Stimulated activated CD4-positive, alpha-beta T cell treated with anti-CD3 and anti-CD28 coated beads, Interleukin-4, amount 100 ng/mL, for 4 hours (primary cell): ENCODE results near the gene OR2AG2.
A peak's percentile ranks its signal among the peaks of the same experiment; 100 is the strongest.
"Not testable (repeated sequence)": the region's sequence is repeated elsewhere in the genome, so short reads cannot be mapped to it uniquely, and the experiment has no call there.

Experiments used
- DNase-seq, 2 experiments: peaks; one replicate each; pipeline ENCODE4 v3.0.0-alpha.2; 2020

OR2AG2 gene

GRCh38 chr11:6771926-6772893 lies at the start of gene OR2AG2:
TSS of gene OR2AG2 (minus strand) at chr11:6771976. CDS start at chr11:6768957, 3,019 bp downstream.
- DNase-seq = no peak

GRCh38 chr11:6818967-6819366 lies 47.2 kb upstream of the OR2AG2 start:
- DNase-seq = no peak

GRCh38 chr11:6817694-6818093 lies 45.9 kb upstream of the OR2AG2 start:
- DNase-seq = no peak

- no peak for DNase-seq
Observed at GRCh38 chr11:6813656-6814055, 41.9 kb upstream of the OR2AG2 start.

GRCh38 chr11:6812390-6813005 lies 40.7 kb upstream of the OR2AG2 start:
- DNase-seq = peak in 1 of 2 experiments; percentile 14

- DNase-seq = not testable (repeated sequence)
Observed at GRCh38 chr11:6801075-6801474, 29.3 kb upstream of the OR2AG2 start.

- no peak for DNase-seq
Observed at GRCh38 chr11:6799402-6799801, 27.6 kb upstream of the OR2AG2 start, which contains the start of gene OR6A2. TSS of gene OR6A2 (minus strand) at chr11:6799689. CDS start at chr11:6795708, 3,981 bp downstream.

GRCh38 chr11:6794639-6795038 lies 22.9 kb upstream of the OR2AG2 start:
- DNase-seq = no peak

- no peak for DNase-seq
Observed at GRCh38 chr11:6790546-6790945, 18.8 kb upstream of the OR2AG2 start.

- no peak for DNase-seq
Observed at GRCh38 chr11:6782720-6783119, 10.9 kb upstream of the OR2AG2 start, which contains the start of gene OR2AG1. TSS of gene OR2AG1 (plus strand) at chr11:6783020. CDS start at chr11:6785038, 2,018 bp downstream.

- DNase-seq = no peak
Observed at GRCh38 chr11:6780829-6781228, 9.1 kb upstream of the OR2AG2 start.

GRCh38 chr11:6778518-6778917 lies 6.7 kb upstream of the OR2AG2 start:
- DNase-seq = no peak

GRCh38 chr11:6757373-6757967 lies 14.3 kb downstream of the OR2AG2 start:
- DNase-seq = peak; percentile 35 to 62

GRCh38 chr11:6755953-6756347 lies 15.8 kb downstream of the OR2AG2 start:
- no peak for DNase-seq

- peak in 1 of 2 experiments; percentile 17 for DNase-seq
Observed at GRCh38 chr11:6755303-6755952, 16.3 kb downstream of the OR2AG2 start.

GRCh38 chr11:6747097-6747668 lies 24.6 kb downstream of the OR2AG2 start:
- no peak for DNase-seq

- no peak for DNase-seq
Observed at GRCh38 chr11:6746626-6747025, 25.1 kb downstream of the OR2AG2 start.

GRCh38 chr11:6746086-6746618 lies 25.6 kb downstream of the OR2AG2 start:
- DNase-seq = peak in 1 of 2 experiments; percentile 37

GRCh38 chr11:6745465-6746015 lies 26.2 kb downstream of the OR2AG2 start:
- no peak for DNase-seq

GRCh38 chr11:6745018-6745417 lies 26.8 kb downstream of the OR2AG2 start:
- DNase-seq = no peak

- DNase-seq = peak in 1 of 2 experiments; percentile 13
Observed at GRCh38 chr11:6742260-6742659, 29.5 kb downstream of the OR2AG2 start.

- DNase-seq = no peak
Observed at GRCh38 chr11:6738590-6738989, 33.2 kb downstream of the OR2AG2 start.
